HepG2 (cell line): Measurements from ENCODE around the gene MXRA8. TPM values are rescaled to one million over a fixed set of nuclear protein-coding genes. Genes with fewer than 3 reads are reported as not detected.
A peak's percentile ranks its signal among the peaks of the same experiment; 100 is the strongest.

ENCODE experiments used
- ASH2L ChIP-seq: fragments of 300-600, 200-600 bp; sonication (generic); IDR thresholded peaks from 2 replicates; pipeline ENCODE4 v1.7.0; 2017; ENCODE audit warnings: low read depth, mild to moderate bottlenecking, moderate library complexity, mixed read lengths, low read length; ENCODE audit not compliant: insufficient read length
- CBX2 ChIP-seq, 2 experiments: fragments of 200-600 bp in 1 of 2; sonication (generic); formaldehyde crosslinking in 1 of 2; IDR thresholded peaks; 2 replicates each; pipeline versions ENCODE4 v1.7.0 to v1.8.1; 2018 to 2022; ENCODE audit warnings: low read depth in 2 of 2, low read length in 1 of 2, mild to moderate bottlenecking in 1 of 2, missing genetic modification reagents in 1 of 2
- ELF4 ChIP-seq: sonication (generic); formaldehyde crosslinking; IDR thresholded peaks from 2 replicates; pipeline ENCODE4 v1.5.0; 2020; ENCODE audit warnings: missing genetic modification reagents, mild to moderate bottlenecking, moderate library complexity, borderline replicate concordance
- FOSL2 ChIP-seq: sonication (generic); formaldehyde crosslinking; IDR thresholded peaks from 2 replicates; pipeline ENCODE4 v1.4.0; 2020; ENCODE audit warnings: missing genetic modification reagents
- FOXK1 ChIP-seq: sonication (generic); formaldehyde crosslinking; IDR thresholded peaks from 2 replicates; pipeline ENCODE4 v1.4.0; 2020; ENCODE audit warnings: low read depth, missing genetic modification reagents, borderline replicate concordance
- GABPB1 ChIP-seq: IDR thresholded peaks from 2 replicates; pipeline ENCODE4 v1.6.1; 2016; ENCODE audit warnings: mild to moderate bottlenecking, missing genetic modification reagents, moderate library complexity, missing compliant biosample characterization
- HNRNPLL ChIP-seq: fragments of 200-400 bp; formaldehyde crosslinking; IDR thresholded peaks from 2 replicates; pipeline ENCODE4 v1.6.1; 2017; ENCODE audit warnings: mild to moderate bottlenecking, low read depth, low read length; ENCODE audit not compliant: poor library complexity, severe bottlenecking
- KLF15 ChIP-seq: sonication (generic); formaldehyde crosslinking; IDR thresholded peaks from 2 replicates; pipeline ENCODE4 v1.8.1; 2023; ENCODE audit warnings: borderline replicate concordance, mild to moderate bottlenecking, inconsistent platforms, missing genetic modification reagents, mixed read lengths
- NCOA2 ChIP-seq: sonication (generic); formaldehyde crosslinking; IDR thresholded peaks from 2 replicates; pipeline ENCODE4 v1.8.0; 2022; ENCODE audit warnings: inconsistent platforms
- NFKB2 ChIP-seq: sonication (generic); formaldehyde crosslinking; IDR thresholded peaks from 2 replicates; pipeline ENCODE4 v1.4.0; 2020; ENCODE audit warnings: missing genetic modification reagents, borderline replicate concordance
- NKX3-1 ChIP-seq: sonication (generic); formaldehyde crosslinking; IDR thresholded peaks from 2 replicates; pipeline ENCODE4 v1.5.0; 2020; ENCODE audit warnings: missing genetic modification reagents
- RBFOX2 ChIP-seq: fragments of 200-400 bp; formaldehyde crosslinking; IDR thresholded peaks from 2 replicates; pipeline ENCODE4 v1.6.1; 2017; ENCODE audit warnings: low read depth, mild to moderate bottlenecking, low read length
- SSRP1 ChIP-seq: IDR thresholded peaks from 2 replicates; pipeline ENCODE4 v1.6.1; 2016; ENCODE audit warnings: control low read depth
- ZFY ChIP-seq: sonication (generic); formaldehyde crosslinking; IDR thresholded peaks from 2 replicates; pipeline ENCODE4 v1.4.0; 2020; ENCODE audit warnings: missing genetic modification reagents
- ZNF724P ChIP-seq: sonication (generic); formaldehyde crosslinking; IDR thresholded peaks from 2 replicates; pipeline ENCODE4 v1.8.0; 2022; ENCODE audit warnings: missing genetic modification reagents, borderline replicate concordance
- polyA plus RNA-seq, 8 experiments: library from polyadenylated mRNA; depleted of rRNA in 3 of 8; stranded (reverse) in 7 of 8; unstranded in 1 of 8; fragments of >200 nt; fragmentation: Illumina TruSeq in 4 of 8; extraction: Trizol in 4 of 8; gene quantifications; 2 replicates each; pipeline versions ENCODE4 v1.2.1 to v1.2.3, GENCODE V29; 2011 to 2016; ENCODE audit warnings: low read depth in 4 of 8, missing spikeins in 1 of 8, mixed read lengths in 1 of 8; ENCODE audit not compliant: insufficient read depth in 1 of 8
- total RNA-seq, 5 experiments: library from RNA; depleted of rRNA; stranded (reverse); fragments of >200 nt; fragmentation: Illumina TruSeq; extraction: Trizol; gene quantifications; 2 replicates each; pipeline ENCODE4 v1.2.3, GENCODE V29; 2016; ENCODE audit warnings: low read depth in 1 of 5
- TF ChIP-seq, protein P1 (sequence below): sonication (generic); formaldehyde crosslinking; IDR thresholded peaks from 2 replicates; pipeline ENCODE4 v1.4.0; 2020; ENCODE audit warnings: missing genetic modification reagents
- TF ChIP-seq, protein P2 (sequence below): sonication (generic); formaldehyde crosslinking; IDR thresholded peaks from 2 replicates; pipeline ENCODE4 v1.4.0; 2020; ENCODE audit warnings: mild to moderate bottlenecking, missing genetic modification reagents
- TF ChIP-seq, protein P3 (sequence below): sonication (generic); formaldehyde crosslinking; IDR thresholded peaks from 2 replicates; pipeline ENCODE4 v1.9.0; 2021; ENCODE audit warnings: missing genetic modification reagents, borderline replicate concordance
- TF ChIP-seq, protein P4 (sequence below): fragments of 450-650 bp; IDR thresholded peaks from 2 replicates; pipeline ENCODE4 v1.6.1; 2016
- TF ChIP-seq, protein P5 (sequence below): sonication (generic); formaldehyde crosslinking; IDR thresholded peaks from 2 replicates; pipeline ENCODE4 v1.5.1; 2020; ENCODE audit warnings: missing genetic modification reagents, mild to moderate bottlenecking, borderline replicate concordance

The MXRA8 gene
- total and polyA plus RNA-seq, 2 of the 13 experiments (the other 11 are each of a cell fraction or from before 2014, with no cell fraction given), result 19.8 to 44.8 TPM

DNA sequence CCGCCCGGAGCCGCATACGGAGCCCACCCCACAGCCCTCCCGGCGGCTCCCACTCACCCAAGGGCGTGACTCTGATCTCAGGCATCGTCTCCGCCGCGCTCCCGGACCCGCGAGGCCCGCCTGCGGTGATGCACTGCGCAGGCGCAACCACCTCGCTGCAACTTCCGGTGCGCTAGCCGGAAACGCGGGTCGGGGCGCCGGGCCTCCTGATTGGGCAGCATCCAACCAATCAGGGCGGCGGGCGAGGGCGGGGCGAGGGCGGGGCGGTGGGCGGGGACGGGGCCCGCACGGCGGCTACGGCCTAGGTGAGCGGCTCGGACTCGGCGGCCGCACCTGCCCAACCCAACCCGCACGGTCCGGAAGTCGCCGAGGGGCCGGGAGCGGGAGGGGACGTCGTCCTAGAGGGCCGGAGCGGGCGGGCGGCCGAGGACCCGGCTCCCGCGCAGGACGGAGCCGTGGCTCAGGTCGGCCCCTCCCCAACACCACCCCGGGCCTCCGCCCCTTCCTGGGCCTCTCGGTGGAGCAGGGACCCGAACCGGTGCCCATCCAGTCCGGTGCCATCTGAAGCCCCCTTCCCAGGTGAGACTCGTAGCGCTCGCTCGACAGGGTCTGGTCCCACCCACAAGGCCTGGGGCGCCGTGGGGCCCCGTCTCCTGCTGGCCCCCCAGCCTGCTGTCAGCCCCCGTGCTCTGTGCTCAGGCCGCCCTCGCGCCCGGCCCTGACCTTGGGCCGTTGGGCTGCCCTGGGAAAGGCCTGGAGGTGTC, 33.6 kb downstream of the MXRA8 start, which contains the start of the genes CPTP and INTS11 (continued):
- TF ChIP-seq, protein P1, sequence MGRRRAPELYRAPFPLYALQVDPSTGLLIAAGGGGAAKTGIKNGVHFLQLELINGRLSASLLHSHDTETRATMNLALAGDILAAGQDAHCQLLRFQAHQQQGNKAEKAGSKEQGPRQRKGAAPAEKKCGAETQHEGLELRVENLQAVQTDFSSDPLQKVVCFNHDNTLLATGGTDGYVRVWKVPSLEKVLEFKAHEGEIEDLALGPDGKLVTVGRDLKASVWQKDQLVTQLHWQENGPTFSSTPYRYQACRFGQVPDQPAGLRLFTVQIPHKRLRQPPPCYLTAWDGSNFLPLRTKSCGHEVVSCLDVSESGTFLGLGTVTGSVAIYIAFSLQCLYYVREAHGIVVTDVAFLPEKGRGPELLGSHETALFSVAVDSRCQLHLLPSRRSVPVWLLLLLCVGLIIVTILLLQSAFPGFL (CRISPR knock-in tag), result no peak
- TF ChIP-seq, protein P2, sequence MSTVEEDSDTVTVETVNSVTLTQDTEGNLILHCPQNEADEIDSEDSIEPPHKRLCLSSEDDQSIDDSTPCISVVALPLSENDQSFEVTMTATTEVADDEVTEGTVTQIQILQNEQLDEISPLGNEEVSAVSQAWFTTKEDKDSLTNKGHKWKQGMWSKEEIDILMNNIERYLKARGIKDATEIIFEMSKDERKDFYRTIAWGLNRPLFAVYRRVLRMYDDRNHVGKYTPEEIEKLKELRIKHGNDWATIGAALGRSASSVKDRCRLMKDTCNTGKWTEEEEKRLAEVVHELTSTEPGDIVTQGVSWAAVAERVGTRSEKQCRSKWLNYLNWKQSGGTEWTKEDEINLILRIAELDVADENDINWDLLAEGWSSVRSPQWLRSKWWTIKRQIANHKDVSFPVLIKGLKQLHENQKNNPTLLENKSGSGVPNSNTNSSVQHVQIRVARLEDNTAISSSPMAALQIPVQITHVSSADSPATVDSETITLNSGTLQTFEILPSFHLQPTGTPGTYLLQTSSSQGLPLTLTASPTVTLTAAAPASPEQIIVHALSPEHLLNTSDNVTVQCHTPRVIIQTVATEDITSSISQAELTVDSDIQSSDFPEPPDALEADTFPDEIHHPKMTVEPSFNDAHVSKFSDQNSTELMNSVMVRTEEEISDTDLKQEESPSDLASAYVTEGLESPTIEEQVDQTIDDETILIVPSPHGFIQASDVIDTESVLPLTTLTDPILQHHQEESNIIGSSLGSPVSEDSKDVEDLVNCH (CRISPR knock-in tag), result no peak
- TF ChIP-seq ASH2L (peak; percentile 39), KLF15 (CRISPR knock-in tag) (no peak), GABPB1 (peak; percentile 94), HNRNPLL (peak; percentile 44), FOXK1 (CRISPR knock-in tag) (no peak), ZFY (peak; percentile 94), NFKB2 (CRISPR knock-in tag) (no peak), NKX3-1 (peak; percentile 31; the same call in 1 of the 2 replicates), FOSL2 (peak; percentile 12; the same call in 1 of the 2 replicates), NCOA2 (CRISPR knock-in tag) (0 out of 2 replicates have a peak, but pooled peaks have one; percentile 10), RBFOX2 (peak; percentile 92), CBX2 (IDR thresholded peaks at IDR 0.05; ENCODE audit: low read depth, low read length) (no peak), CBX2 (CRISPR knock-in tag; IDR thresholded peaks at IDR 0.05; ENCODE audit: low read depth) (no peak), ZNF724P (CRISPR knock-in tag) (0 out of 2 replicates have a peak, but pooled peaks have one; percentile 59), ELF4 (CRISPR knock-in tag) (0 out of 2 replicates have a peak, but pooled peaks have one; percentile 35), SSRP1 (CRISPR knock-in tag) (no peak)
- TF ChIP-seq, protein P3, sequence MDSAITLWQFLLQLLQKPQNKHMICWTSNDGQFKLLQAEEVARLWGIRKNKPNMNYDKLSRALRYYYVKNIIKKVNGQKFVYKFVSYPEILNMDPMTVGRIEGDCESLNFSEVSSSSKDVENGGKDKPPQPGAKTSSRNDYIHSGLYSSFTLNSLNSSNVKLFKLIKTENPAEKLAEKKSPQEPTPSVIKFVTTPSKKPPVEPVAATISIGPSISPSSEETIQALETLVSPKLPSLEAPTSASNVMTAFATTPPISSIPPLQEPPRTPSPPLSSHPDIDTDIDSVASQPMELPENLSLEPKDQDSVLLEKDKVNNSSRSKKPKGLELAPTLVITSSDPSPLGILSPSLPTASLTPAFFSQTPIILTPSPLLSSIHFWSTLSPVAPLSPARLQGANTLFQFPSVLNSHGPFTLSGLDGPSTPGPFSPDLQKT (CRISPR knock-in tag), result 0 out of 2 replicates have a peak, but pooled peaks have one; percentile 35
- TF ChIP-seq, protein P4, sequence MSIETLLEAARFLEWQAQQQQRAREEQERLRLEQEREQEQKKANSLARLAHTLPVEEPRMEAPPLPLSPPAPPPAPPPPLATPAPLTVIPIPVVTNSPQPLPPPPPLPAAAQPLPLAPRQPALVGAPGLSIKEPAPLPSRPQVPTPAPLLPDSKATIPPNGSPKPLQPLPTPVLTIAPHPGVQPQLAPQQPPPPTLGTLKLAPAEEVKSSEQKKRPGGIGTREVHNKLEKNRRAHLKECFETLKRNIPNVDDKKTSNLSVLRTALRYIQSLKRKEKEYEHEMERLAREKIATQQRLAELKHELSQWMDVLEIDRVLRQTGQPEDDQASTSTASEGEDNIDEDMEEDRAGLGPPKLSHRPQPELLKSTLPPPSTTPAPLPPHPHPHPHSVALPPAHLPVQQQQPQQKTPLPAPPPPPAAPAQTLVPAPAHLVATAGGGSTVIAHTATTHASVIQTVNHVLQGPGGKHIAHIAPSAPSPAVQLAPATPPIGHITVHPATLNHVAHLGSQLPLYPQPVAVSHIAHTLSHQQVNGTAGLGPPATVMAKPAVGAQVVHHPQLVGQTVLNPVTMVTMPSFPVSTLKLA, result no peak
- TF ChIP-seq, protein P5, sequence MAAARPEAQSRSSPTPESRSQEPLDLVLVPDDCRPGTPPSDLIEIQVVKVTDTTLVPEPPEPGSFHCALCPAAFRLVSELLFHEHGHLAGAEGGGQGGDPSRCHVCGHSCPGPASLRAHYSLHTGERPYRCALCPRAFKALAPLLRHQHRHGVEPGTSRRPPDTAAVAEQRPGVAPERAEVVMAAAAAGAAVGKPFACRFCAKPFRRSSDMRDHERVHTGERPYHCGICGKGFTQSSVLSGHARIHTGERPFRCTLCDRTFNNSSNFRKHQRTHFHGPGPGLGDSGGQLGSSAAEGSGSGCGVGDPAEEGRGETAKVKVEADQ, result peak; percentile 70; the same call in 1 of the 2 replicates
